ENCODE data around the gene MAD1L1. TPM values are rescaled to one million over a fixed set of nuclear protein-coding genes. Genes with fewer than 3 reads are reported as not detected.
A peak's percentile ranks its signal among the peaks of the same experiment; 100 is the strongest.
"Not testable (repeated sequence)": the region's sequence is repeated elsewhere in the genome, so short reads cannot be mapped to it uniquely, and the experiment has no call there.

MAD1L1 gene
- polyA plus RNA-seq, 4 donors: 12.3 to 21.7 (median 18.1) TPM

DNA sequence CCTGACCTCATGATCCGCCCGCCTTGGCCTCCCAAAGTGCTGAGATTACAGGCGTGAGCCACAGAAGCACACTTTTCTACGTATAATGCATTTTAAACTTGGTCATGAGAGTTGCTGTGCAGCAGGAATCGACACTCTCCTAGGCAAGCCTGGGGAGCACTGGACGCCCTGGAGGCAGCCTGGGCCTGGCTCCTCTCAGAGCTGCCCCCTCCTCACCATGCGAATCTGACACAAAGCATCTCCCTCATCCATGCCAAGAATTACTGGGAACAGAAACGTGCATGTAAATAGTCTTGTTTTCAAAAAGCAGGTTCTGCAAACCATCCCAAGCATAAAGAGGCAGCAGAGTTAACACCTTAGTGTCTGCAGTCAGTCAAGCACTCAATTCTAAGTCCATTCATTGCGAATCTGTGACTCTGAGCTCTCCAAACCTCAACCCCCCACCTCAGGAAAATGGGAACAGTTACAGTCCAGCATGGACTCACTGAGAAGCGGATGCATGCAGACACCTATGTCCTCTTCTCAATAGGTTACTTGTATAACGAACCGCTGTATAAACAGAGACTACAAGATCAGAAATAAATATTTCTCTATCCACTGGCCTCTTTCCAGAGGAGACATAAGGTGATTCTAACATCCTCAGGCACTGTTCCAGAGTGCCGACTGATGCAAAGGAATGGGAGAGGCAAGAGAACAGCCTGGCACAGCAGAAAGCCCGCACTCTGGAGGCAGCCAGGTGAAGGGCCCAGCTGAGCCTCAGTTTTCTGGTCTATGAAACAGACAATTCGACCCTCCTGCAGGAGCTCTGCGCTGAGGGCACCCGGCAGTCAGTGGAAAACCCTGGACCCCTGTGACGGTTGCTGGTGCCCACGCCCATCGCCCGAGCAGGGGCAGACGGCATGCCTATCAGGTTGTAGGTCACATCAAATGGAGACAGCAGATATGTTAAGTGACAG, 68.9 kb downstream of the MAD1L1 start:
- no peak overlapping the region for H3K27ac ChIP-seq (ENCODE audit: low read depth in 1 of 3, low read length in 2 of 3)
- FAIRE-seq: no peak
- H3K9me3 ChIP-seq (ENCODE audit: control insufficient read depth in 2 of 2, insufficient read depth in 1 of 2, low read depth in 1 of 2, low read length in 1 of 2): peaks cover 0 to 2% of the 10 kb centered on the region in 2 donors
- peaks cover 0 to 27% (median 0%) of the 10 kb centered on the region in 3 donors for H3K4me1 ChIP-seq (ENCODE audit: control insufficient read depth in 3 of 3, insufficient read depth in 2 of 3, low read depth in 1 of 3, low read length in 2 of 3)
- no peak overlapping the region for H3K4me3 ChIP-seq (ENCODE audit: low read depth in 1 of 3, low read length in 3 of 3)
- WGBS, 3 donors: 87 to 94% (median 90%) methylated on average over 22 of the region's 22 CpGs
- H3K27me3 ChIP-seq (ENCODE audit: control insufficient read depth in 3 of 3, insufficient read depth in 3 of 3, low read length in 3 of 3): no peaks in the 10 kb centered on the region
- peaks cover 0 to 26% (median 0%) of the 10 kb centered on the region in 3 donors for H3K36me3 ChIP-seq (ENCODE audit: control insufficient read depth in 3 of 3, insufficient read depth in 2 of 3, low read depth in 1 of 3, low read length in 3 of 3)
- DNase-seq: no peak

DNA sequence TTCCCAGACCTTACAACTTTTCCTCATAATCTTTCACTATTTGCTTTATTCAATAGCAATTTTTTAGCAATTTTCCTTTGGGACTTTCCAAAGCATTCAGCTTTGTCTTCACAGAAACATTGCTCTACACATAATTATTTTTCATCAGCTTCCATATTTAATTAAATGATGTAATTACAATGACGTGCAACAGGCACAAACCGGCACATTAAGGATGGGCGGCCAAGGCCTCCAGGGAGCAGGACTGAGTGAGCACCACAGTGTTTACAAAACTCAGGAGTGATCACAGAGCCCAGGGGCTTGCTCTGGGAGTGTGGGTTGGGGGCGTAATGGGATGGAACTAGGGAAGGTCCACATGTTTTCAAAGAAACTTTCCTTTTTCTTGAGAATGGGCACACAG, 69.8 kb downstream of the MAD1L1 start:
- peaks cover 0 to 26% (median 0%) of the 10 kb centered on the region in 3 donors for H3K36me3 ChIP-seq (ENCODE audit: control insufficient read depth in 3 of 3, insufficient read depth in 2 of 3, low read depth in 1 of 3, low read length in 3 of 3)
- no peaks in the 10 kb centered on the region for H3K27me3 ChIP-seq (ENCODE audit: control insufficient read depth in 3 of 3, insufficient read depth in 3 of 3, low read length in 3 of 3)
- DNase-seq (no peak), FAIRE-seq (no peak)
- H3K27ac ChIP-seq (ENCODE audit: low read depth in 1 of 3, low read length in 2 of 3): no peak overlapping the region
- peaks cover 0 to 2% of the 10 kb centered on the region in 2 donors for H3K9me3 ChIP-seq (ENCODE audit: control insufficient read depth in 2 of 2, insufficient read depth in 1 of 2, low read depth in 1 of 2, low read length in 1 of 2)
- H3K4me1 ChIP-seq (ENCODE audit: control insufficient read depth in 3 of 3, insufficient read depth in 2 of 3, low read depth in 1 of 3, low read length in 2 of 3): peaks cover 0 to 27% (median 0%) of the 10 kb centered on the region in 3 donors
- no peak overlapping the region for H3K4me3 ChIP-seq (ENCODE audit: low read depth in 1 of 3, low read length in 3 of 3)
- WGBS, 3 donors: 93 to 96% (median 95%) methylated on average over 4 of the region's 4 CpGs

DNA sequence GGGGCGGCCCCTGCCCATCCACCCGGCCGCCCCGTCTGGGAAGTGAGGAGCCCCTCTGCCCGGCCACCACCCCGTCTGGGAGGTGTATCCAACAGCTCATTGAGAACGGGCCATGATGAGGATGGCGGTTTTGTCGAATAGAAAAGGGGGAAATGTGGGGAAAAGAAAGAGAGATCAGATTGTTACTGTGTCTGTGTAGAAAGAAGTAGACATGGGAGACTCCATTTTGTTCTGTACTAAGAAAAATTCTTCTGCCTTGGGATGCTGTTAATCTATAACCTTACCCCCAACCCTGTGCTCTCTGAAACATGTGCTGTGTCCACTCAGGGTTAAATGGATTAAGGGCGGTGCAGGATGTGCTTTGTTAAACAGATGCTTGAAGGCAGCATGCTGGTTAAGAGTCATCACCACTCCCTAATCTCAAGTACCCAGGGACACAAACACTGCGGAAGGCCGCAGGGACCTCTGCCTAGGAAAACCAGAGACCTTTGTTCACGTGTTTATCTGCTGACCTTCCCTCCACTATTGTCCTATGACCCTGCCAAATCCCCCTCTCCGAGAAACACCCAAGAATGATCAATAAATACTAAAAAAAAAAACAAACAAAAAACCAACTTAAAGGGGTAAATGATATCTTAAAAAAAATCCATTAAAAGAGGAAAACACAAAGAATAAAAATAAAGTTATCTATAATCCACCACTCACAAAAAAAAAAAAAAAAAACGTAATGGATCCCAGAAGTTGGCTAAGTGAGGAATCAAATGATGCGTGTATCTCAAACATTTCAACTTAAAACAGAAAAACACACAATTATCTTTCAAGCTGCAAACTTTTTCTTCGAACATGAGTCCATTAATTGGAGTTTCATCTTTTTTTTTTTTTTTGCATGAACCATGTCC, 70.5 kb downstream of the MAD1L1 start:
- WGBS, 3 donors: 74 to 80% (median 74%) methylated on average over 13 to 17 of the region's 17 CpGs
- DNase-seq; H3K4me3 ChIP-seq (ENCODE audit: low read depth in 1 of 3, low read length in 3 of 3); H3K27me3 ChIP-seq (ENCODE audit: control insufficient read depth in 3 of 3, insufficient read depth in 3 of 3, low read length in 3 of 3); H3K27ac ChIP-seq (ENCODE audit: low read depth in 1 of 3, low read length in 2 of 3); H3K9me3 ChIP-seq (ENCODE audit: control insufficient read depth in 2 of 2, insufficient read depth in 1 of 2, low read depth in 1 of 2, low read length in 1 of 2); FAIRE-seq: not testable (repeated sequence)
- Histone ChIP-seq H3K36me3 (ENCODE audit: control insufficient read depth in 3 of 3, insufficient read depth in 2 of 3, low read depth in 1 of 3, low read length in 3 of 3) (peaks cover 0 to 26% (median 0%) of the 10 kb centered on the region in 3 donors), H3K4me1 (ENCODE audit: control insufficient read depth in 3 of 3, insufficient read depth in 2 of 3, low read depth in 1 of 3, low read length in 2 of 3) (peaks cover 0 to 31% (median 4%) of the 10 kb centered on the region in 3 donors)

DNA sequence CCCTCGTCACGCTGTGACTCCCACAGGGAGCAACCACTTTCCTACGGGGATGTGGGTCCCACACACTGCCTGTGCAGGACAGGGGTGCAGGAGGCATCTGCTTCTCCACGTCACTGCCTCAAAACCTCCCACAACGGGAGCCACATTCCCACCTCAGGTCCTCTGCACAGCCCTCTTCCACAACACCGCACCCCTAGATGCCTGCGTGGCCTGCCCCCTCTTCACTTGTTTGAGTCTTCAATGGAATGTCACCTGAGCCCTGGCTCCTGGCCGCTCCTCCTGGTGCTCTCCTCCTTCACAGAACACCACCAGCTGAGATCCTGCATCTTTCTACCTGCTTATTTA, 73.6 kb downstream of the MAD1L1 start:
- H3K9me3 ChIP-seq (ENCODE audit: control insufficient read depth in 2 of 2, insufficient read depth in 1 of 2, low read depth in 1 of 2, low read length in 1 of 2): peaks cover 0 to 2% of the 10 kb centered on the region in 2 donors
- no peaks in the 10 kb centered on the region for H3K27me3 ChIP-seq (ENCODE audit: control insufficient read depth in 3 of 3, insufficient read depth in 3 of 3, low read length in 3 of 3)
- DNase-seq (no peak), FAIRE-seq (no peak)
- no peak overlapping the region for H3K27ac ChIP-seq (ENCODE audit: low read depth in 1 of 3, low read length in 2 of 3)
- 84 to 94% (median 89%) methylated on average over 8 of the region's 8 CpGs for WGBS, 3 donors
- peaks cover 0 to 19% (median 0%) of the 10 kb centered on the region in 3 donors for H3K36me3 ChIP-seq (ENCODE audit: control insufficient read depth in 3 of 3, insufficient read depth in 2 of 3, low read depth in 1 of 3, low read length in 3 of 3)
- H3K4me3 ChIP-seq (ENCODE audit: low read depth in 1 of 3, low read length in 3 of 3): no peak overlapping the region
- peaks cover 0 to 21% (median 4%) of the 10 kb centered on the region in 3 donors for H3K4me1 ChIP-seq (ENCODE audit: control insufficient read depth in 3 of 3, insufficient read depth in 2 of 3, low read depth in 1 of 3, low read length in 2 of 3)

DNA sequence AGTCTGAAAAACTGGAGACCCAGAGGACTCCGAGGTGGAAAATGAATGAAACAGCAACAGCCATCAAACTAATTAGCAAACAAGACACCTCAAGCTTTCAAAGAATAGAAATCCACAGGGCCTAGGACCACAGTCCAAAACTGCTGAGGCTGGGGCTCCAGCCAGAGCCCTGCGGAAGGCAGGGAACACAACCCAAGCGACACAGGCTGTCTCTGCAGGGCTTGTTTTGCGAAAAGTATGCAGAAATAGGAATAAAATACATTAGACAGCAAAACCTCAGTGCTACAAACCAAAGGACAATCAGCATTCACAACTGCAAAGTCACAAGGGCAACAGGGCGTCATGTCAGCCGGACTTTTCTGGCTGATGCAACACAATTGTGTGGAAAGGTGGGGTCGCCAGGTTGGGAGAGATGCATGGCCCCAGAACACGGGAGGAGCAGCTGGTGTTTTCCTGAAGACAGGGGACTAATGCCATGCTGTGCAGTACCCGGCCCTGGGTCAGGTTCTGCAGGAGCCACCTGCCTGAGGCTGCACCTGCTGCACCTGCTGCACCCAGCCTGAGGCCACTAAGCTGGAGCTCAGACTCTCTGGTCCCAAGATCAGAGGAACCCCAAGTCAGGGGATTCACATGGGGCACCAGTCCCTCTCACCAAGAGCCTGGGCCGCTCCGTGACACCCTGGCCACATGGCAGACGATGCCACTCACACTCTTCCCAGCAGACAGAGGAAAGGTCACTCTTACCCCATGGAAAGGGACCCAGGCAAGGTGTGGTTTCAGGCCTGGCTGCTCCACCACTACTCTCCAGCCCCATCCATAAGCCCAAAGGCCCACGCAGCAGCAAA, 74.2 kb downstream of the MAD1L1 start:
- Histone ChIP-seq H3K4me3 (ENCODE audit: low read depth in 1 of 3, low read length in 3 of 3) (no peak overlapping the region), H3K4me1 (ENCODE audit: control insufficient read depth in 3 of 3, insufficient read depth in 2 of 3, low read depth in 1 of 3, low read length in 2 of 3) (peaks cover 0 to 16% (median 4%) of the 10 kb centered on the region in 3 donors), H3K36me3 (ENCODE audit: control insufficient read depth in 3 of 3, insufficient read depth in 2 of 3, low read depth in 1 of 3, low read length in 3 of 3) (peaks cover 0 to 21% (median 0%) of the 10 kb centered on the region in 3 donors), H3K27me3 (ENCODE audit: control insufficient read depth in 3 of 3, insufficient read depth in 3 of 3, low read length in 3 of 3) (no peaks in the 10 kb centered on the region), H3K9me3 (ENCODE audit: control insufficient read depth in 2 of 2, insufficient read depth in 1 of 2, low read depth in 1 of 2, low read length in 1 of 2) (peaks cover 0 to 2% of the 10 kb centered on the region in 2 donors), H3K27ac (ENCODE audit: low read depth in 1 of 3, low read length in 2 of 3) (peak overlapping the region in 1 of 3 donors; percentile 24)
- FAIRE-seq (no peak), DNase-seq (no peak)
- WGBS, 3 donors: 47 to 76% (median 54%) methylated on average over 12 to 13 of the region's 13 CpGs

DNA sequence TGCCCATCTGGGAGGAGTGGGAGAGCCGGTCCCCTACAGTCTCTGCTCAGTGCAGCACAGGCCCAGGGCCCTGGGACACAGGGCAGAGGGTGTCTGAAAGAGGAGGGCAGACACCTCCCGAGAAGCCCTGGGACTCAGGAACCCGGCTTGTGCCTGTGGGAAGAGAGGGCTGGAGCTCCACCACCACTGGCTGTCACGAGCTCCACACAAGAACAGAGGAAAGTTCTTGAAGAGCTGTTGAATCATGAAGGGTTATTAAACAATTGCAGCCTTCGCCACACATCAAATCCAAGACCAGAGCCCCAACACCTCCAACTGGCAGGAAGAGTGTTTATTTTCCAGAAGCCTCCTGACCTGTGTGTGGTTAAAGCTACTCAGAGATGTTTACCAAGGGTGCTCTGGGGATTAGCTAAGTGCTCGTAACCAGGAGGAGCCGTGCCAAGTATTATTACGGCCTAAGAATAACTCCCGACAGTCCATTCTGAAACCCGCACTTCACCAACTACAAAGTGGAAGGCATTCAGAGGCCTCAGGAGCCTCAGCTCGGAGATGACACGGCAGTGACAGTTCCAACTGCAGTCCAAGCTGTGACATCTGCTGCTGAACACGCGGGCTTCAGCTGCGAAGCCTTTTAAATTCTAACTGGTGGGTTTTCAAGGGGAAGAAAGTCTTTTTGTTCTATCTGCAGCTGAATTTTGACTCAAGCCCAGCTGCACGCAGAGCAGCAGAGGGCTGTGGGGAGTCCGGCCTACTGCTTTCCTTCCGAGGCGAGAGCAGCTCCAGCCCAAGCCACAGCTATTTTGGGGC, 75.1 kb downstream of the MAD1L1 start:
- FAIRE-seq: no peak
- H3K27ac ChIP-seq (ENCODE audit: low read depth in 1 of 3, low read length in 2 of 3): peak overlapping the region in 2 of 3 donors; percentile 13 to 33

DNA sequence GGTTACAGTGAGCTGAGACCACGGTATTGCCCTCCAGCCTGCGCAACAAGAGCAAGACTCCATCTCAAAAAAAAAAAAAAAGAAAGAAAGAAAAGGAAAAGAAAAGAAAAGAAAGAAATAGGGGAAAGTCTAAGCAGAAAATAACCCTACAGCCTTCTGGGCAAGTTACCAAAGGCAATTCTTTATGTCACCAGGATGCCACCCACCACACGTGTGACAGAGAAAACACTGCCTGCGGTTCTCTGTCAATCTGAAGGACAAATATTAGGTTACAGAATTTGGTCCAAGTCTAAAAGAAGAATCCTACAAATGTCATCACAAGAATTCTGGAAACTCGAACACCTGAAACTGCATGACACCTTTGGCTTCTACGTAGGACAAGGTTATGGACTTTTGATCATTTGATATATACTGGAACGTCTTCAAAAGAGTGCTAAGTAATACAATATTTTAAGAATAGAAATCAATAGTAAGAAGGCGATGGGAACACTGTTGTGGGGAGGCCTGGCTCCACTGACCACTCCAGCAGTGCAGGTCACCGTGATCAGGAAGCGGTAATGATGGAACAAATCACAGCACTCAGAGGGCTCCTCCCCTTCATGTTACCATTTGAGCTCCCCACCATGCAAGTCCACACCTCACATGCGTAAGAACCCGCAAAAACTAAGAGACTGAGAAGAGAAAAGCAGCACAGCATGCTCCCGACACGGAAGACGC, 75.8 kb downstream of the MAD1L1 start:
- WGBS, 3 donors: 88 to 93% (median 89%) methylated on average over 15 of the region's 15 CpGs

More for the DNA sequence above, 75.1 kb downstream of the MAD1L1 start:
- Histone ChIP-seq H3K9me3 (ENCODE audit: control insufficient read depth in 2 of 2, insufficient read depth in 1 of 2, low read depth in 1 of 2, low read length in 1 of 2) (peaks cover 0 to 2% of the 10 kb centered on the region in 2 donors), H3K27me3 (ENCODE audit: control insufficient read depth in 3 of 3, insufficient read depth in 3 of 3, low read length in 3 of 3) (no peaks in the 10 kb centered on the region), H3K4me3 (ENCODE audit: low read depth in 1 of 3, low read length in 3 of 3) (no peak overlapping the region), H3K36me3 (ENCODE audit: control insufficient read depth in 3 of 3, insufficient read depth in 2 of 3, low read depth in 1 of 3, low read length in 3 of 3) (peaks cover 0 to 21% (median 0%) of the 10 kb centered on the region in 3 donors), H3K4me1 (ENCODE audit: control insufficient read depth in 3 of 3, insufficient read depth in 2 of 3, low read depth in 1 of 3, low read length in 2 of 3) (peaks cover 0 to 14% (median 4%) of the 10 kb centered on the region in 3 donors)
- WGBS, 3 donors: 42 to 59% (median 46%) methylated on average over 19 of the region's 19 CpGs
- DNase-seq: peak; percentile 43 to 57

More for the DNA sequence above, 75.8 kb downstream of the MAD1L1 start:
- H3K4me1 ChIP-seq (ENCODE audit: control insufficient read depth in 3 of 3, insufficient read depth in 2 of 3, low read depth in 1 of 3, low read length in 2 of 3): peaks cover 0 to 14% (median 4%) of the 10 kb centered on the region in 3 donors
- FAIRE-seq: no peak
- DNase-seq: no peak
- H3K4me3 ChIP-seq (ENCODE audit: low read depth in 1 of 3, low read length in 3 of 3): no peak overlapping the region
- H3K27me3 ChIP-seq (ENCODE audit: control insufficient read depth in 3 of 3, insufficient read depth in 3 of 3, low read length in 3 of 3): no peaks in the 10 kb centered on the region
- peaks cover 0 to 27% (median 0%) of the 10 kb centered on the region in 3 donors for H3K36me3 ChIP-seq (ENCODE audit: control insufficient read depth in 3 of 3, insufficient read depth in 2 of 3, low read depth in 1 of 3, low read length in 3 of 3)
- peaks cover 0 to 2% of the 10 kb centered on the region in 2 donors for H3K9me3 ChIP-seq (ENCODE audit: control insufficient read depth in 2 of 2, insufficient read depth in 1 of 2, low read depth in 1 of 2, low read length in 1 of 2)
- peak overlapping the region in 1 of 3 donors; percentile 33 for H3K27ac ChIP-seq (ENCODE audit: low read depth in 1 of 3, low read length in 2 of 3)
